Duodenal mucosa (tissue), 2 donors: ENCODE measurements around the gene C13orf42.

Source experiments
- H3K27ac ChIP-seq: one replicate; pipeline ENCODE4 v1.7.0; 2013; ENCODE audit warnings: low read depth, low read length
- H3K27me3 ChIP-seq, 2 donors: one replicate each; pipeline ENCODE4 v1.7.0; 2013; ENCODE audit warnings: low read length in 2 of 2, control low read depth in 1 of 2; ENCODE audit not compliant: insufficient read depth in 2 of 2, control insufficient read depth in 1 of 2
- H3K36me3 ChIP-seq, 2 donors: one replicate each; pipeline ENCODE4 v1.7.0; 2013; ENCODE audit warnings: low read length in 2 of 2, control low read depth in 1 of 2; ENCODE audit not compliant: insufficient read depth in 2 of 2, control insufficient read depth in 1 of 2
- H3K4me1 ChIP-seq, 2 donors: one replicate each; pipeline ENCODE4 v1.7.0; 2013; ENCODE audit warnings: low read length in 2 of 2, control low read depth in 1 of 2; ENCODE audit not compliant: insufficient read depth in 2 of 2, control insufficient read depth in 1 of 2
- H3K4me3 ChIP-seq, 2 donors: one replicate each; pipeline ENCODE4 v1.7.0; 2013; ENCODE audit warnings: low read length in 2 of 2, low read depth in 1 of 2
- H3K9ac ChIP-seq, 2 donors: one replicate each; pipeline ENCODE4 v1.7.0; 2013; ENCODE audit warnings: low read length in 2 of 2, low read depth in 1 of 2
- H3K9me3 ChIP-seq, 2 donors: one replicate each; pipeline ENCODE4 v1.7.0; 2013; ENCODE audit warnings: low read length in 2 of 2, control low read depth in 1 of 2; ENCODE audit not compliant: control insufficient read depth in 1 of 2

Gene C13orf42

DNA sequence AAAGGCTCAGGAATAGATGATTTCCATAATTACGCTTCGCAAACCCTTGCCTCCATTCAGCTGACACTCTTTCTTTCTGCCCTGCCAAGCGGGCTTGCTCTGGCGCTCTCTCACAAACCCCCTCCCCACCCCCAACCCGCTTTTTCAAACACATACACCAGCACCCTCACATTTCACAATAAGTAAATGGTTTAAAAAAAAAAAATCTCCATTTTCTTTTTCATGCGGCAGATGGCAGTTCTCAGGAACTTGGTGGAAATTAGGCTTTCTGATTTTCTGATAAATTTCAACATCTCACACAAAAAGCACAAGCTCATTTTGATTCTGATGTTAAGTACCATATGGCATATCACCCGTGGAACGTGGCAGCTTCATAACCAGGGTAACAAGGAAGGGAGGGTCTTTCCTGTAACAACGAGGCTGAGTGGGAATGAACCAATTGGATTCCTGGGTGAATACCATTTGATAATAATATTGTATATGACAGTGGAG lies 43.8 kb downstream of the C13orf42 start:
- H3K4me3 ChIP-seq: no peak overlapping the region
- no peaks in the 10 kb centered on the region for H3K9me3 ChIP-seq
- H3K9ac ChIP-seq: no peak overlapping the region
- H3K27ac ChIP-seq: no peak overlapping the region
- peaks cover 0 to 3% of the 10 kb centered on the region in 2 donors for H3K27me3 ChIP-seq
- no peaks in the 10 kb centered on the region for H3K36me3 ChIP-seq
- H3K4me1 ChIP-seq: peaks cover 4 to 6% of the 10 kb centered on the region in 2 donors

DNA sequence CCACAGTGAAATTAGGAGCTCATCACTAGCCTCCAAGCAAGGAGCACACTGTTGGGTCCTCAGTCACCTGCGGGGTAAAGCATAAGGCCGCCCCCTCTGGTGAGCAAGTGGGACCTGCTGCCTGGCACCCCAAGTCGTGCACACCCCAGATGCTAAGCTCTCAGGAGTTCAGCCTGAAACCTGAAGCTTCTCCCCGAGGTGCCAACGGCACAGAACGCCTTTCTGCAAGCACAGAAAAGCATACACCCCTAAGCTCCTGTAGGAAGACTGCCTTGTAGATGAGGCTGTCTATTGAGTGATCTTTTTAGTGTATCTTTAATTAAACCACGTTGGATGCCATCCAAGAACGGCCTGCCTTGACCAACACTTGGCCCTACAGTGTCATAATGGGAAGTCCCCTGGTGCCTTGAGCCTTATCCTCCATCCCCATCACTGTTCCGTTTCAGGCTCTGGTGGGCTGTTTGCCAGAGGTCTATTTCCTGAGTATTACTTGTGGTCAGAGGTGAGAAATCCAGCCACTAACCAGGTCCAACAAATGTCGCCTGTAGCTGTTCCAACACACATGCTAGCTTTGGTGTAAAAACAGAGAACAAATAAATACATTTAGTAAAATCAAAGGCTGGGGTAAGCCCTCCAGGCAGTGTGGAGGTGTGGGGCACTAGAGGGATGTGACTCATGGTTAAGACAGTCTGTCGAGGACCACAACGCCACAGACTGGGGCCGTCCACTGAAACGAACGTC lies 44.8 kb downstream of the C13orf42 start:
- no peak overlapping the region for H3K27ac ChIP-seq
- peaks cover 0 to 3% of the 10 kb centered on the region in 2 donors for H3K27me3 ChIP-seq
- H3K9ac ChIP-seq: no peak overlapping the region
- no peak overlapping the region for H3K4me3 ChIP-seq
- H3K9me3 ChIP-seq: no peaks in the 10 kb centered on the region
- peaks cover 4 to 6% of the 10 kb centered on the region in 2 donors for H3K4me1 ChIP-seq
- no peaks in the 10 kb centered on the region for H3K36me3 ChIP-seq

DNA sequence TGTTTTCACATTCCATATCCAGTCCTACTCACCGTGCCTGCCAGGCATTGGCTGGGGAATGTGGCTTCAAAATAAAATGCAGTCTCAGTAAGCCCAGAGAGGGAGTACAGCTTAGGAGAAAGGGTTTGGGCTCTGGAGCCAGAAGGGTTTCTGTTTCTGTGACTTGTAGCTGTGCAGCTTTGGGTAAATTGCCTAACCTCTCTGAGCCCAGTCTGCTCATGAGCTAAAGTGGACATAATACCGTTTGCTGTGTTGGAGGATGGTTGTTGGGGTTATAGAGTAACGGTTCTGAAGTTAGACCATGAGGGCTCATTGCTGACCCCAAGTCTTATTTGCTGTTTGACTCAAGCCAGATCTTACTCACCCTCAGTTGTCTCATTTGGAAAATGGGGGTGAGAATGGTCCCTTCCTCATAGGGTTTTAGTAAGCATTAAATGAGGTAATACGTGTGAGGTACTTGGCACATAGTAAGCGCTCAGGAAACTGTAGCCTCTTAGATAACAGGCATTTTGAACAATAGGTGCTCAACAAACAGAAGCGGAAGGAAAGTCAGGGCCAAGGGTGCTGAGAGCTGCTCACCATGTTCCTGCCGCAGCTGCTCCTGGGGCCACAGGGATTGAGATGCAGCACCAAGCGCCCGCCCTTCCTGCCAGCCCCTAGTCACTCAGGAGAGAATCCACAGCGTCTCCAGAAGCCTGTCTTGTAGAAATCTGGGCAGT lies 45.5 kb downstream of the C13orf42 start:
- H3K4me1 ChIP-seq: peaks cover 4 to 6% of the 10 kb centered on the region in 2 donors
- no peak overlapping the region for H3K27ac ChIP-seq
- H3K27me3 ChIP-seq: peaks cover 0 to 3% of the 10 kb centered on the region in 2 donors
- H3K9ac ChIP-seq: no peak overlapping the region
- H3K36me3 ChIP-seq: no peaks in the 10 kb centered on the region
- no peak overlapping the region for H3K4me3 ChIP-seq
- H3K9me3 ChIP-seq: no peaks in the 10 kb centered on the region

DNA sequence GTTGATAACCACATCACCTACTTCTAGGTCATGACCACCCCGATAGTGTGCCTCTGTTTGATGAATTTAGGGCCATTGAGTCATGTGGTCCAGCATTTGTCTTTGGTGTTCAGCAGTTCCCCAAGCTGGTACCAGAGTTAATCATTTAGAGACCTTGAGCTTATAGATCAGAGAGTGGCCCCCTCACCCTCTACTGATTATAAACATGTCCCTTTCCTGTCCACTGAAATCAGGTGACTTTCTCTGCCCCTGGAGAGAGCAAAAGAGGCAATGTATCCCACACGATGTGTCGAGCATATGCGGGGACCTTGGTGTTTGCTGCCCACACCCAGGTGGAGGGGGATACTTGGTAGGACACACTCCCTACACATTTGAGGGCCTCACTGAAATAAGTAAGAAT lies 46.3 kb downstream of the C13orf42 start:
- Histone ChIP-seq H3K27me3 (peaks cover 0 to 3% of the 10 kb centered on the region in 2 donors), H3K9me3 (no peaks in the 10 kb centered on the region), H3K36me3 (no peaks in the 10 kb centered on the region), H3K4me1 (peaks cover 4 to 6% of the 10 kb centered on the region in 2 donors), H3K9ac (no peak overlapping the region), H3K4me3 (no peak overlapping the region), H3K27ac (no peak overlapping the region)

DNA sequence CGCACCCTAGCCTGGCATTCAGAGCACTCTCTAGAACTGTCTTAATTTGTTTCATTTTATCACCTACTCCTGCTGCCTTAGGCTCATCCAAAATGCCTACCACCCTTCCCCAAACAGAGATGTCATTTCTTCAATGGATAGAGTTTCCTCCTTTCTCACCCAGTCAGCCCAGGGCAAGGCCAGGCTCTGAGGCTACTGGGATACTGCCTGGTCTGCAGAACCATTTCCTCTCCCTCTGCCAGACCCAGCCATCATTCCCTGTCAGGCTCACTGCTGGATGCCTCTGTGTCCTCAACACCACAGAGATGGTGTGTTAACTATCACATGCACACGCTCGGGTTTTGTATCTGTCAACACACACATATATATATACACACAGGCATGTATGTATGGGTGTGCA lies 47.2 kb downstream of the C13orf42 start:
- no peaks in the 10 kb centered on the region for H3K36me3 ChIP-seq
- no peak overlapping the region for H3K27ac ChIP-seq
- H3K4me3 ChIP-seq: no peak overlapping the region
- H3K9me3 ChIP-seq: no peaks in the 10 kb centered on the region
- H3K9ac ChIP-seq: no peak overlapping the region
- peaks cover 0 to 3% of the 10 kb centered on the region in 2 donors for H3K27me3 ChIP-seq
- peaks cover 4 to 6% of the 10 kb centered on the region in 2 donors for H3K4me1 ChIP-seq

DNA sequence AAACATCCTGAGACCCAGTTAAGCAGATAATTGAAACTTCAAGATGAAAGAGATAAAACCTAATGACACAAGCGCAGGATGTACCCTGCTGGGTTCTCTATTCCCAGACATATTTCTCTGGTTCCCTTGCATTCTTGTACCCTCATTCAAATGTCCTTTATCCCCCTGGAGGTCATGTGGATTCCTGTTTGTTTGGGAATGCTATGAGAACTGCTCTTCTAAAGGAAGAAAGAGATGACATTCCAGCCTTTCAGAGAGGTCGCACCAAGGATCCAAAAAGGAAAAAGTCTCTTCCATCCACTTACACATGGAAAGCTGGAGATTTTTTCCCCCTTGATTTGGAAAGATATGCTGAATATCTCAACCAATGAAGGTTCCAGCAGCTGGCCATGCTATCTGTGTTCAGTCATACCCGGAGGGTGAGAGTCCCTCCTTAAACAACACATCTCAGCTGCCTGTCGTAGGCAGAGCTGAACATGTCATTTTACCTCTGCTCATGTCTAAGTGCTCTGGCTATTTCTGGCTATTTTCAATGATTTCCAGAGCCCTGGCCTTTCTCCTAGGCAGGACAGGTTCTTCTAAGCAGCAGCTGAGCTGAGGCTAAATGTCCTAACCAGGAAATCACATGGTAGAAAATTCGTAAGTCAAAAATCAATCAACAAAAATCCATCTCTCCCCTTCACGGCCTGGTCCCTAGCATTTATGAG lies 52.5 kb downstream of the C13orf42 start:
- no peak overlapping the region for H3K9ac ChIP-seq
- H3K9me3 ChIP-seq: no peaks in the 10 kb centered on the region

DNA sequence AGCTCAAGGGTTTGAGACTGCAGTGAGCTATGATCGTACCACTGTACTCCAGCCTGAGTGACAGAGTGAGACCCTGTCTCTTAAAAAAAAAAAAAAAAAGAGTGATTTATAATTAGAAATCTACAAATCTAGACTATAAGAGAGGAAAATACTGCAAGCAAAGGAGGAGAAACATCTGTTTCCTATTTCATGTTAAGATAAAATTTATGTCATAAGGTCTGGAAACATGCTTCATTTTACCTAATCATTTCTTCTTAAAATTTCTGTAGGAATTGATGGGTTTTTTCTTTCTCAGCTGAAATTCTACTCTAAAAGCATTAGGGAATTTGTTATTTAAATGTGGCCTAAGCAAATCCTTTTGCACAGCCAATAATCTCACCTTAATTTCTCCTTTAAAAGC lies 53.2 kb downstream of the C13orf42 start:
- H3K4me3 ChIP-seq: no peak overlapping the region
- no peak overlapping the region for H3K27ac ChIP-seq
- no peak overlapping the region for H3K9ac ChIP-seq
- no peaks in the 10 kb centered on the region for H3K4me1 ChIP-seq
- H3K9me3 ChIP-seq: no peaks in the 10 kb centered on the region
- H3K27me3 ChIP-seq: no peaks in the 10 kb centered on the region
- H3K36me3 ChIP-seq: no peaks in the 10 kb centered on the region

More for the DNA sequence above, 52.5 kb downstream of the C13orf42 start:
- Histone ChIP-seq H3K27ac (no peak overlapping the region), H3K36me3 (no peaks in the 10 kb centered on the region), H3K27me3 (no peaks in the 10 kb centered on the region), H3K4me1 (no peaks in the 10 kb centered on the region), H3K4me3 (no peak overlapping the region)

DNA sequence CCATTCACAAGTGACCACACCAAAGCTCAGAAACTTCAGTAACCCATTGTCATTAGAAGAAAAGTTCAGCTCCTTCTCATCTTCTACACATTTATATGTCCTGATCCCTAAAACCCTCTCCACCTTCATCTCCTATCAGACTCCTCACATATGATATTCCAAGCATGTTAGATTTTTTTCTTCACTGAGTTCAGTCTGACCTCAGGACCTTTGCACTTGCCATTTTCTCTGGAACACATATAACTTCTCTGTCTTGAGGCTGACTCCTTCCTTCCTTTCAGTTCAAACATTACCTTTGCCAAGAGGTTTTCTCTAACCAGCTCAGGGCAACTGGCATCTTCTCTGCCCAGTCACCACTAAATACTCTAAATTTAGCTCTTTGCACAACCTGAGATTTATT lies 54.1 kb downstream of the C13orf42 start:
- H3K4me1 ChIP-seq: no peaks in the 10 kb centered on the region
- no peak overlapping the region for H3K4me3 ChIP-seq
- no peaks in the 10 kb centered on the region for H3K36me3 ChIP-seq
- H3K9ac ChIP-seq: no peak overlapping the region
- H3K27me3 ChIP-seq: no peaks in the 10 kb centered on the region
- no peaks in the 10 kb centered on the region for H3K9me3 ChIP-seq
- H3K27ac ChIP-seq: no peak overlapping the region

DNA sequence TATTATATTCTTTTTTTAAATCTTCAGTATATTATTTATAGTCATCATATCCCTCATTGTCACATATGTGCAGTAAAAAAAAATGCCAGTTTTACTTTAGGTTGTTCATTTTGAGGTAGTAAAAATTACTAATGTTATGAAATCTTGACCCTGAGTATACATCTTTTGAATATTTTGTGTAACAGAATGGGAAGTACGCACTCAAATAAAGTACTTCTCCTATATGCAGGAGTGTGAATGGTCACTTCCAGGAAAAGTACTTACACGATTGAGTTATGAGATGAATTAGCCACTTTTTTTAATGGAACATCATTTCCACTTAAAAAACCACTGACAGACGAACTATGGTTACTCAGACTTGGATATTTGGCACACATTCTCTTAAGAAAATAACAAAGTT lies 58.5 kb downstream of the C13orf42 start:
- H3K4me3 ChIP-seq: no peak overlapping the region
- no peak overlapping the region for H3K9ac ChIP-seq
- H3K27ac ChIP-seq: no peak overlapping the region

More for the DNA sequence above, 58.5 kb downstream of the C13orf42 start:
- Histone ChIP-seq H3K36me3 (no peaks in the 10 kb centered on the region), H3K9me3 (no peaks in the 10 kb centered on the region), H3K4me1 (no peaks in the 10 kb centered on the region), H3K27me3 (no peaks in the 10 kb centered on the region)
